CD4-positive, alpha-beta T cell (primary cell): Measurements from ENCODE around the gene ADAM22. TPM values are rescaled to one million over a fixed set of nuclear protein-coding genes. Genes with fewer than 3 reads are reported as not detected.

Experiments used
- ATAC-seq: fragments of 200-7000 bp; cut with Tn5 transposase; one replicate; pipeline ENCODE4 v1.10.0; 2022; ENCODE audit warnings: mild to moderate bottlenecking; ENCODE audit not compliant: poor library complexity
- CTCF ChIA-PET: fragments of 350-600 bp; sonication (Branson Sonifier 250); formaldehyde crosslinking; loops from one replicate; lab custom pipeline; 2021; ENCODE audit warnings: antibody characterized with exemption, inconsistent platforms; lab: Charles Lee
- POLR2A ChIA-PET: fragments of 350-600 bp; sonication (Branson Sonifier 250); formaldehyde crosslinking; loops from one replicate; lab custom pipeline; 2021; ENCODE audit warnings: antibody characterized with exemption, inconsistent platforms; lab: Charles Lee
- DNase-seq, 14 experiments: peaks; one replicate each; pipeline ENCODE4 v3.0.0-alpha.2; 2013 to 2020; ENCODE audit warnings: mixed read lengths in 2 of 14
- H3K27ac ChIP-seq, 2 donors: one replicate each; pipeline versions ENCODE4 v1.5.1 to v1.7.0; 2013; ENCODE audit warnings: low read length in 2 of 2, low read depth in 1 of 2, mild to moderate bottlenecking in 1 of 2
- H3K27me3 ChIP-seq, 2 experiments: 1 replicate in 1 of 2; 2 replicates in 1 of 2; pipeline versions ENCODE4 v1.6.1 to v1.7.0; 2013; ENCODE audit warnings: low read length in 2 of 2, control low read depth in 1 of 2, mild to moderate bottlenecking in 1 of 2, moderate library complexity in 1 of 2; ENCODE audit not compliant: insufficient read depth in 2 of 2, control insufficient read depth in 1 of 2
- H3K36me3 ChIP-seq: one replicate; pipeline ENCODE4 v1.6.1; 2013; ENCODE audit warnings: low read length, control low read depth; ENCODE audit not compliant: insufficient read depth
- H3K4me1 ChIP-seq: one replicate; pipeline ENCODE4 v1.6.1; 2013; ENCODE audit warnings: low read length, control low read depth; ENCODE audit not compliant: insufficient read depth
- H3K4me3 ChIP-seq: one replicate; pipeline ENCODE4 v1.5.1; 2013; ENCODE audit warnings: mild to moderate bottlenecking, low read length, moderate library complexity
- H3K9me3 ChIP-seq, 2 experiments: 1 replicate in 1 of 2; 2 replicates in 1 of 2; pipeline versions ENCODE4 v1.6.1 to v1.7.0; 2013; ENCODE audit warnings: low read length in 2 of 2, mild to moderate bottlenecking in 2 of 2, control low read depth in 1 of 2, moderate library complexity in 1 of 2; ENCODE audit not compliant: control insufficient read depth in 1 of 2, insufficient read depth in 1 of 2
- H3K27ac Mint-ChIP-seq: one replicate; pipeline ENCODE4 v1.8.0; 2020; ENCODE audit warnings: mixed read lengths
- H3K27me3 Mint-ChIP-seq: one replicate; pipeline ENCODE4 v1.8.0; 2021; ENCODE audit warnings: mixed read lengths
- H3K36me3 Mint-ChIP-seq: one replicate; pipeline ENCODE4 v1.8.0; 2021; ENCODE audit warnings: low read depth, mixed read lengths
- H3K4me1 Mint-ChIP-seq: one replicate; pipeline ENCODE4 v1.8.0; 2021; ENCODE audit warnings: low read depth, mixed read lengths
- H3K4me3 Mint-ChIP-seq: one replicate; pipeline ENCODE4 v1.8.0; 2020; ENCODE audit warnings: mild to moderate bottlenecking, mixed read lengths
- H3K9me3 Mint-ChIP-seq: one replicate; pipeline ENCODE4 v1.8.0; 2020; ENCODE audit warnings: mixed read lengths
- CTCF ChIP-seq: fragments of 200-600 bp; IDR thresholded peaks from one replicate; pipeline ENCODE4 v1.8.0; 2022; ENCODE audit warnings: antibody characterized with exemption, mild to moderate bottlenecking
- intact Hi-C, 2 experiments: fragments of 100-400 bp; cut with DNase I in 1 of 2; cut with micrococcal nuclease in 1 of 2; formaldehyde crosslinking; loops; one replicate each; pipeline versions ENCODE4 v1.15.1 to v1.9.0; 2023 to 2025; cut with DNase I, micrococcal nuclease
- total RNA-seq, 174 experiments: library from RNA in 2 of 174; stranded (reverse) in 2 of 174; gene quantifications; one replicate each; pipeline ENCODE4 v1.2.3 and lab custom pipeline; 2021 to 2026

Gene ADAM22
- total RNA-seq, 2 experiments from 2014 or later: 0.60 to 0.64 TPM

GRCh38 chr7:88202278-88202677, 268.2 kb downstream of the ADAM22 start:
- Mint-ChIP-seq H3K4me3 (no peak overlapping the region), H3K4me1 (no peaks in the 10 kb centered on the region), H3K36me3 (peaks cover 47% of the 10 kb centered on the region), H3K9me3 (no peaks in the 10 kb centered on the region), H3K27ac (no peak overlapping the region), H3K27me3 (no peaks in the 10 kb centered on the region)
- no peak overlapping the region for H3K27ac ChIP-seq
- DNase-seq (no peak), ATAC-seq (no peak)
- TF ChIP-seq CTCF: no peak
- H3K4me3 ChIP-seq: no peak overlapping the region
- intact Hi-C loops: no loop called here
- H3K36me3 ChIP-seq: peaks cover 40% of the 10 kb centered on the region
- ChIA-PET POLR2A (interaction anchor here (0.6 kb wide), 1 partner anchor 58 kb away, joined by 3 read pairs; no protein-coding TSS in a partner anchor), CTCF (no interaction called here)
- H3K4me1 ChIP-seq: no peaks in the 10 kb centered on the region
- H3K27me3 ChIP-seq: no peaks in the 10 kb centered on the region
- H3K9me3 ChIP-seq: no peaks in the 10 kb centered on the region

- CTCF ChIA-PET: no interaction called here
- ATAC-seq (no peak), DNase-seq (no peak)
- H3K36me3 ChIP-seq: peaks cover 45% of the 10 kb centered on the region
- H3K27me3 ChIP-seq: no peaks in the 10 kb centered on the region
- no peaks in the 10 kb centered on the region for H3K4me1 Mint-ChIP-seq
- no peak for TF ChIP-seq CTCF
- H3K9me3 Mint-ChIP-seq: no peaks in the 10 kb centered on the region
- no peak overlapping the region for H3K4me3 ChIP-seq
- H3K27ac ChIP-seq: no peak overlapping the region
- peaks cover 50% of the 10 kb centered on the region for H3K36me3 Mint-ChIP-seq
- H3K4me1 ChIP-seq: no peaks in the 10 kb centered on the region
- H3K27me3 Mint-ChIP-seq: no peaks in the 10 kb centered on the region
- intact Hi-C loops: no loop called here
- H3K4me3 Mint-ChIP-seq: no peak overlapping the region
- POLR2A ChIA-PET: no interaction called here
- no peaks in the 10 kb centered on the region for H3K9me3 ChIP-seq
- H3K27ac Mint-ChIP-seq: no peak overlapping the region
Measured at GRCh38 chr7:88202799-88203198, 268.7 kb downstream of the ADAM22 start.

GRCh38 chr7:88203401-88203800, 269.4 kb downstream of the ADAM22 start:
- Mint-ChIP-seq H3K36me3 (peaks cover 56% of the 10 kb centered on the region), H3K27ac (no peak overlapping the region), H3K27me3 (no peaks in the 10 kb centered on the region), H3K9me3 (no peaks in the 10 kb centered on the region), H3K4me1 (no peaks in the 10 kb centered on the region), H3K4me3 (no peak overlapping the region)
- intact Hi-C loops: no loop called here
- H3K27ac ChIP-seq: no peak overlapping the region
- peaks cover 50% of the 10 kb centered on the region for H3K36me3 ChIP-seq
- CTCF ChIA-PET: no interaction called here
- H3K9me3 ChIP-seq: no peaks in the 10 kb centered on the region
- no peak overlapping the region for H3K4me3 ChIP-seq
- no peaks in the 10 kb centered on the region for H3K27me3 ChIP-seq
- no peak for DNase-seq
- no peak for ATAC-seq
- TF ChIP-seq CTCF: no peak
- H3K4me1 ChIP-seq: no peaks in the 10 kb centered on the region
- POLR2A ChIA-PET: no interaction called here
